NAMALWA (cell line): ENCODE measurements around the gene LRMDA.
"Not testable (repeated sequence)": the region's sequence is repeated elsewhere in the genome, so short reads cannot be mapped to it uniquely, and the experiment has no call there.

Experiments used
- DNase-seq: peaks from one replicate; pipeline ENCODE4 v3.0.0-alpha.2; 2015; ENCODE audit warnings: low spot score

Gene LRMDA

GRCh38 chr10:76051007-76051936 is 619.8 kb downstream of the LRMDA start:
- no peak for DNase-seq

- no peak for DNase-seq
These were observed 621.5 kb downstream of the LRMDA start for GRCh38 chr10:76052682-76053503.

GRCh38 chr10:76055466-76055865 is 624.0 kb downstream of the LRMDA start:
- no peak for DNase-seq

GRCh38 chr10:76055963-76056362 is 624.5 kb downstream of the LRMDA start:
- DNase-seq: no peak

GRCh38 chr10:76060993-76061392 is 629.6 kb downstream of the LRMDA start:
- not testable (repeated sequence) for DNase-seq

GRCh38 chr10:76066457-76066856 is 635.0 kb downstream of the LRMDA start:
- DNase-seq: no peak

- no peak for DNase-seq
These were observed 636.0 kb downstream of the LRMDA start for GRCh38 chr10:76067447-76067846.

- DNase-seq: no peak
These were observed 637.4 kb downstream of the LRMDA start for GRCh38 chr10:76068856-76069255.

GRCh38 chr10:76070916-76071315 is 639.5 kb downstream of the LRMDA start:
- DNase-seq: no peak

GRCh38 chr10:76071653-76072365 is 640.4 kb downstream of the LRMDA start:
- DNase-seq: no peak

GRCh38 chr10:76072384-76072783 is 641.0 kb downstream of the LRMDA start:
- DNase-seq: no peak

GRCh38 chr10:76073524-76073923 is 642.1 kb downstream of the LRMDA start:
- DNase-seq: no peak

- DNase-seq: no peak
These were observed 643.2 kb downstream of the LRMDA start for GRCh38 chr10:76074659-76075058.

- DNase-seq: no peak
These were observed 649.0 kb downstream of the LRMDA start for GRCh38 chr10:76080451-76080850.

- no peak for DNase-seq
These were observed 649.6 kb downstream of the LRMDA start for GRCh38 chr10:76080991-76081390.

- no peak for DNase-seq
These were observed 650.8 kb downstream of the LRMDA start for GRCh38 chr10:76082232-76082631.

- DNase-seq: no peak
These were observed 651.5 kb downstream of the LRMDA start for GRCh38 chr10:76082956-76083355.

GRCh38 chr10:76085002-76085816 is 653.8 kb downstream of the LRMDA start:
- DNase-seq: no peak

- DNase-seq: no peak
These were observed 654.4 kb downstream of the LRMDA start for GRCh38 chr10:76085817-76086167.

GRCh38 chr10:76086170-76086760 is 654.8 kb downstream of the LRMDA start:
- no peak for DNase-seq
